Duodenal mucosa (tissue), 2 donors: ENCODE measurements around the gene HERC6.
A peak's percentile ranks its signal among the peaks of the same experiment; 100 is the strongest.
"Not testable (repeated sequence)": the region's sequence is repeated elsewhere in the genome, so short reads cannot be mapped to it uniquely, and the experiment has no call there.

Experiments used
- H3K27ac ChIP-seq: one replicate; pipeline ENCODE4 v1.7.0; 2013; ENCODE audit warnings: low read depth, low read length
- H3K27me3 ChIP-seq, 2 donors: one replicate each; pipeline ENCODE4 v1.7.0; 2013; ENCODE audit warnings: low read length in 2 of 2, control low read depth in 1 of 2; ENCODE audit not compliant: insufficient read depth in 2 of 2, control insufficient read depth in 1 of 2
- H3K36me3 ChIP-seq, 2 donors: one replicate each; pipeline ENCODE4 v1.7.0; 2013; ENCODE audit warnings: low read length in 2 of 2, control low read depth in 1 of 2; ENCODE audit not compliant: insufficient read depth in 2 of 2, control insufficient read depth in 1 of 2
- H3K4me1 ChIP-seq, 2 donors: one replicate each; pipeline ENCODE4 v1.7.0; 2013; ENCODE audit warnings: low read length in 2 of 2, control low read depth in 1 of 2; ENCODE audit not compliant: insufficient read depth in 2 of 2, control insufficient read depth in 1 of 2
- H3K4me3 ChIP-seq, 2 donors: one replicate each; pipeline ENCODE4 v1.7.0; 2013; ENCODE audit warnings: low read length in 2 of 2, low read depth in 1 of 2
- H3K9ac ChIP-seq, 2 donors: one replicate each; pipeline ENCODE4 v1.7.0; 2013; ENCODE audit warnings: low read length in 2 of 2, low read depth in 1 of 2
- H3K9me3 ChIP-seq, 2 donors: one replicate each; pipeline ENCODE4 v1.7.0; 2013; ENCODE audit warnings: low read length in 2 of 2, control low read depth in 1 of 2; ENCODE audit not compliant: control insufficient read depth in 1 of 2

The HERC6 gene

DNA sequence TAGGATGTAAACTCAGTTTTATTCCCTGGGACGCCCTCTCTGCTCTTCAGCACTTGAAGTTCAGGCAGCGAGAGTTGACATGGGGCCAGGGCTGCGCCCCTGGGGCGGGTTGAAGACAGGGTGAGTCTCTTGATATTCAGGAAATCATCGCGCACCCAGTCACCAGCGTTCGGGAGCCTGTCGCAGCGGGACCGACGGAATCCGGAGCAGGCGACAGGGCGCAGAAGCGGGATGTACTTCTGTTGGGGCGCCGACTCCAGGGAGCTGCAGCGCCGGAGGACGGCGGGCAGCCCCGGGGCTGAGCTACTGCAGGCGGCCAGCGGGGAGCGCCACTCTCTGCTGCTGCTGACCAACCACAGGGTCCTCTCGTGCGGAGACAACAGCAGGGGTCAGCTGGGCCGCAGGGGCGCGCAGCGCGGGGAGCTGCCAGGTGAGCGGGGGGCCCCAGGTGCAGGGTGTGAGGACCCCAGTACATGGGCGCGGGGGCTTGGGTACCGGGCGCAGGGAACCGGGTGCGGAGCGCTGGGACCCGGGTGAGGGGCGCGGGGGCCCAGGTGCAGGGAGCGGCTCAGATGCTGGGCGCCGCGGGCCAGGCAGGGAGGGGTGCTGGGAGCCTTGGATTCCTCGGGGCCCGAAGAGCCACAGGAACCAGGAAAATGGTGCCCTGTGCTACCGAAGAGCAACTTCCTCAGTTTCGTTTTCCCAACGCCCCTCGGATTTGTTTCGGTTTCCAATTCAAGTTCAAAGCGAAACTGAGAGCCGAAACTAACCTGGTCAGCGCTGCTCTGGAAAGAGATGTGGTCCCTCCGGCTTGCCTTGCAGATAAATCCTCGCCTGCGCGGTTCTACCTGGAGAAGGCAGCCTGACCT, at the start of gene HERC6:
HERC6 (plus strand) TSS at position 162 of the 869 bp plus-strand sequence; CDS start at position 232, 70 bp downstream.
- Histone ChIP-seq H3K9ac (peak within 1 kb of the TSS; percentile 85 to 88), H3K36me3 (no peaks in the 10 kb centered on the region), H3K4me1 (no peaks in the 10 kb centered on the region), H3K27me3 (no peaks in the 10 kb centered on the region), H3K4me3 (peak within 1 kb of the TSS; percentile 86 to 92), H3K27ac (peak within 1 kb of the TSS; percentile 90), H3K9me3 (no peaks in the 10 kb centered on the region)

DNA sequence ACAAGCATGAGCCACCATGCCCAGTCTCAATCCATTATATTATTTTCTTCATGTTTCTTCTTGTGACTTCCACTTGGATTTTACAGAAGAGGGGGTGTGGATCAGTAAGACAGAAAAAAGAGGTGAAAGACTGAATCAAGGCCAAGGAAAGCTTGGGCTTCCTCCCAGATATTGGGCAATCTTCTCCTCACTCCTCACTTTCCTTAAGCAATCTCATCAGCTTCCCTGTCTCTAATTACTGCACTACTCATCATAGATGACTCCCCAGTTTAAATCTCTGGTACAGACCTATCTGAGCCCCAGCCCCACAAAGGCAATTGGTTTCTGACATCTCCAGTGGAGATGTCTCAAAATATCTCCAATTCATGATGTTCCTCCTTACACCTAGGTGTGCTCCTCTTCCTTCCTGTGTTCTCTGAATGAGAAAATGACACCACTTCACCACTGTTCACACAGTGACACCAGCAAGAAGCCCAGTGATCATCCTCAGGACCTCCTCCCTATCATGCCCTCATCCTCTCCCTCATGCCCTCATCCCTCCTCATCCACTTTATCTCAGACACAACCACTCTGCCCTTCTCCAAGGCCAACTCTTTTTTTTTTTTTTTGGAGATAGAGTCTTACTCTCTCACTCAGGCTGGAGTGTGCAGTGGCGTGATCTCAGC, 44.8 kb upstream of the HERC6 start:
- no peaks in the 10 kb centered on the region for H3K4me1 ChIP-seq
- no peaks in the 10 kb centered on the region for H3K9me3 ChIP-seq
- H3K27me3 ChIP-seq = no peaks in the 10 kb centered on the region
- no peaks in the 10 kb centered on the region for H3K36me3 ChIP-seq
- no peak overlapping the region for H3K4me3 ChIP-seq
- no peak overlapping the region for H3K27ac ChIP-seq
- no peak overlapping the region for H3K9ac ChIP-seq

DNA sequence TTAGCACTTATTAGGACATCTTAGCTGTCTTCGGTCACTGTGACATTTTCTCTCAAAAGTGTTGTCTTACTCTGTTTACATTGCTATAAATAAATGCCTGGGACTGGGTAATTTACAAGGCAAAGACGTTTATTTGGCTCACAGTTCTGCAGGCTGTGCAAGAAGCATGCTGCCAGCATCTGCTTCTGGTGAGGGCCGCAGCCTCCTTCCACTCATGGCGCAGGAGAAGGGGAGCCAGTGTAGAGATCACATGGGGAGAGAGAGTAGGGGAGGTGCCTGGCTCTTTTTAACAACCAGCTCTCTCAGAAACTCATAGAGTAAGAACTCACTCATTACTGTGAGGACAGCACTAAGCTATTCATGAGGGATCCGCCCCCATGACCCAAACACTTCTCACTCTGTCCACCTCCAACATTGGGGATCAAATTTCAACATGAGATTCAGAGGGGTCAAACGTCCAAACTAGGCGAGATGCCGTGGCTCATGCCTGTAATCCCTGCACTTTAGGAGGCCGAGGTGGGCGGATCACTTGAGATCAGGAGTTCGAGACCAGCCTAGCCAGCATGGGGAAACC, 43.5 kb upstream of the HERC6 start:
- Histone ChIP-seq H3K27ac (no peak overlapping the region), H3K36me3 (no peaks in the 10 kb centered on the region), H3K4me1 (no peaks in the 10 kb centered on the region), H3K9ac (no peak overlapping the region), H3K27me3 (no peaks in the 10 kb centered on the region), H3K4me3 (no peak overlapping the region), H3K9me3 (no peaks in the 10 kb centered on the region)

DNA sequence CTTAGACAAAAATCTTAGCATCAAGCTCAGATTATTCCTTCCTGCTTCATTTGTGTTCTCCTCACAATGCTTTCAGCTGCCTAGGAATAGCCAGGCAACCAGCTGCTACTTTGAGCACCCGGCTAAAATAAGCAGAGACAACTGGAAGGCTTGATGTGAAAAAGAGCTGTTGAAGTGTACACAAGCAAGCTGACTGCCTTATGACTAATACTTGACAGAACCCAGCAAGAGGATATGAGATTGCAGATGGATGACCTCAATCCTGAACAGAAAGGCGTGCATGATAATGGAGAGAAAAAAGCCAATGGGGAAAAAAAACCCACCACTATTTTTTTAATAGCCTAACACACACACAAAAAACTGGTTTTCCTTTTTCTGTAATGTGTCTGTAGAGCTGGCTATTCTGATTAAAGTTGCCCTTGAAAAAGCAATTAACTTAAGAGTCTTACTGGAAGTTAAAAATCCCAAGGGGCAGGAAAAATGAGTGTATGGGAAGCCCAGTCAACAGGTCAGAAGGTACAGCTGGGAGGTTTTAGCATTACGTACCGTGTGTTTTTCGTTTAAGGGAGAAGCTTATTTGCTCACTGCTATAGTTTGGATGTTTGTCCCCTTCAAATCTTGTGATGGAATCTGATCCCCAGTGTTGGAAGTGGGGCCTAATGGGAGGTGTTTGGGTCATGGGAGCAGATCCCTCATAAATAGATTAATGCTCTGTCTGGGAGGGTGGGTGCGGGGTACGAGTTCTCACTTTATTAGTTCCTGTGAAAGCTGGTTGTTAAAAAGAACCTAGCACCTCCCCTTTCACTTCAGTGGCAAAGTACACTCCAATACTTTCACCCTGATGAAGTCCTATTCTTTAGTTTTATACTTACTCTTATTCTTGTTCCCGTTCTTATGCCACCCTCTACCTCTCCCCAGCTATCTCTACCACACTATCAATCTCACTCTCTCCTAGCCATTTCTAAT, 37.1 kb upstream of the HERC6 start:
- Histone ChIP-seq H3K4me1 (no peaks in the 10 kb centered on the region), H3K9ac (no peak overlapping the region), H3K9me3 (no peaks in the 10 kb centered on the region), H3K27me3 (no peaks in the 10 kb centered on the region), H3K36me3 (no peaks in the 10 kb centered on the region), H3K4me3 (no peak overlapping the region), H3K27ac (no peak overlapping the region)

DNA sequence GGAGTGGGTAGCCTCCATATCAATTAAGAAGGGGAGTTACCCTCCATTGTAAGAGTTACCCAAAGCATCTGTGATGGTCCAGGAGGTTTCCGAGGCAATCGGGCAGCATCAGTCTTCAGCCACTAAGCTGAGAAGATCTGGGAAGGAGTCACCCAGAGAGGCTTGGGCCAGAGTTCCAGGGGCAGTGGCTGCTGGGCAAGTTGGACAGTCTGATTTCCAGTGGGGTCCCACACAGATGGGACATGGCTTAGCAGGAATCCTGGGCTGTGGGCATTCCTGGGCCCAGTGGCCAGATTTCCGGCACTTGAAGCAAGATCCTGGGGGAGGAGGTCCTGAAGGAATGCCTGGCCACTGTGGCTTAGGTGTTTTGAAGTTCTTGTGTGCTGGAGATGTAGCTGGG, 31.8 kb upstream of the HERC6 start:
- H3K36me3 ChIP-seq, H3K27me3 ChIP-seq, H3K9me3 ChIP-seq, H3K4me1 ChIP-seq, H3K27ac ChIP-seq, H3K4me3 ChIP-seq, H3K9ac ChIP-seq: not testable (repeated sequence)

- H3K36me3 ChIP-seq, H3K9ac ChIP-seq, H3K27me3 ChIP-seq, H3K4me1 ChIP-seq, H3K4me3 ChIP-seq, H3K9me3 ChIP-seq, H3K27ac ChIP-seq: not testable (repeated sequence)
These were observed 29.9 kb upstream of the HERC6 start for GRCh38 chr4:88348761-88349160.

GRCh38 chr4:88350786-88351185, 27.9 kb upstream of the HERC6 start:
- no peaks in the 10 kb centered on the region for H3K9me3 ChIP-seq
- no peaks in the 10 kb centered on the region for H3K36me3 ChIP-seq
- no peaks in the 10 kb centered on the region for H3K27me3 ChIP-seq
- H3K4me1 ChIP-seq = no peaks in the 10 kb centered on the region
- no peak overlapping the region for H3K4me3 ChIP-seq
- H3K9ac ChIP-seq = no peak overlapping the region
- no peak overlapping the region for H3K27ac ChIP-seq

GRCh38 chr4:88352062-88352740, 26.5 kb upstream of the HERC6 start:
- no peaks in the 10 kb centered on the region for H3K27me3 ChIP-seq
- H3K9me3 ChIP-seq = no peaks in the 10 kb centered on the region
- H3K36me3 ChIP-seq = no peaks in the 10 kb centered on the region
- H3K4me1 ChIP-seq = no peaks in the 10 kb centered on the region
- H3K4me3 ChIP-seq = no peak overlapping the region
- no peak overlapping the region for H3K27ac ChIP-seq
- no peak overlapping the region for H3K9ac ChIP-seq

GRCh38 chr4:88353324-88353723, 25.3 kb upstream of the HERC6 start:
- Histone ChIP-seq H3K4me3 (no peak overlapping the region), H3K36me3 (no peaks in the 10 kb centered on the region), H3K27ac (no peak overlapping the region), H3K4me1 (no peaks in the 10 kb centered on the region), H3K27me3 (no peaks in the 10 kb centered on the region), H3K9ac (no peak overlapping the region), H3K9me3 (no peaks in the 10 kb centered on the region)
